H1 (cell line): ENCODE measurements around the gene LAYN. TPM values are rescaled to one million over a fixed set of nuclear protein-coding genes. Genes with fewer than 3 reads are reported as not detected.

ENCODE experiments used
- CTCF ChIA-PET: fragments of 300-600 bp; sonication (Branson Sonifier 250); formaldehyde crosslinking; loops from one replicate; lab custom pipeline; 2021; ENCODE audit not compliant: partially characterized antibody; lab: Charles Lee
- POLR2A ChIA-PET: fragments of 300-600 bp; sonication (Branson Sonifier 250); formaldehyde crosslinking; loops from one replicate; lab custom pipeline; 2021; ENCODE audit warnings: inconsistent platforms; ENCODE audit not compliant: partially characterized antibody; lab: Charles Lee
- DNase-seq, 2 experiments: peaks; one replicate each; pipeline versions ENCODE4 v3.0.0 to v3.0.0-alpha.2; 2010 to 2022; ENCODE audit warnings: low spot score in 2 of 2, low read depth in 1 of 2, mixed read lengths in 1 of 2
- FAIRE-seq: peaks from 2 replicates; lab custom pipeline; 2011; peaks lifted over from hg19 to GRCh38; lab: Jason Lieb, UNC
- H2AFZ ChIP-seq: 2 replicates; pipeline ENCODE4 v1.8.1; 2012; ENCODE audit warnings: low read length, inconsistent platforms
- H2AK5ac ChIP-seq: 2 replicates; pipeline ENCODE4 v1.6.1; 2013; ENCODE audit warnings: low read depth, low read length
- H2BK120ac ChIP-seq: replicated peaks from 2 replicates; pipeline ENCODE3; 2013; ENCODE audit warnings: low read depth, low read length, inconsistent platforms
- H2BK12ac ChIP-seq: 2 replicates; pipeline ENCODE4 v1.6.1; 2013; ENCODE audit warnings: low read depth, low read length
- H2BK15ac ChIP-seq: 2 replicates; pipeline ENCODE4 v1.6.1; 2013; ENCODE audit warnings: low read length
- H2BK20ac ChIP-seq: 2 replicates; pipeline ENCODE4 v1.6.1; 2013; ENCODE audit warnings: low read length
- H2BK5ac ChIP-seq: 2 replicates; pipeline ENCODE4 v1.6.1; 2013; ENCODE audit warnings: low read depth, low read length
- H3K14ac ChIP-seq: 2 replicates; pipeline ENCODE4 v1.6.1; 2013; ENCODE audit warnings: inconsistent platforms; ENCODE audit not compliant: insufficient read length
- H3K18ac ChIP-seq: 2 replicates; pipeline ENCODE4 v1.6.1; 2013; ENCODE audit warnings: low read length; ENCODE audit errors: extremely low read depth
- H3K23ac ChIP-seq: 2 replicates; pipeline ENCODE4 v1.6.1; 2013; ENCODE audit warnings: inconsistent platforms; ENCODE audit not compliant: insufficient read length
- H3K23me2 ChIP-seq: 2 replicates; pipeline ENCODE4 v1.6.1; 2013; ENCODE audit warnings: low read depth, low read length
- H3K27ac ChIP-seq: 2 replicates; pipeline ENCODE4 v1.6.1; 2011; ENCODE audit warnings: low read depth, low read length, inconsistent platforms
- H3K27me3 ChIP-seq, 4 experiments: replicated peaks in 1 of 4; 1 replicate in 1 of 4; 2 replicates in 3 of 4; pipeline versions ENCODE4 v1.6.1 to v1.8.1; 2011 to 2013; ENCODE audit warnings: low read length in 3 of 4, mild to moderate bottlenecking in 3 of 4, inconsistent platforms in 2 of 4, mixed read lengths in 2 of 4, moderate library complexity in 1 of 4; ENCODE audit not compliant: control insufficient read depth in 3 of 4, insufficient read depth in 3 of 4; ENCODE audit errors: extremely low read depth in 1 of 4
- H3K36me3 ChIP-seq, 4 experiments: 2 replicates each; pipeline versions ENCODE4 v1.6.1 to v1.8.1; 2011 to 2013; ENCODE audit warnings: mild to moderate bottlenecking in 4 of 4, low read length in 3 of 4, moderate library complexity in 2 of 4, control low read depth in 1 of 4, inconsistent platforms in 1 of 4; ENCODE audit not compliant: insufficient read depth in 4 of 4, control insufficient read depth in 2 of 4
- H3K4ac ChIP-seq: replicated peaks from 2 replicates; pipeline ENCODE3; 2013; ENCODE audit warnings: low read length, low read depth, mixed read lengths, inconsistent platforms; ENCODE audit not compliant: insufficient read length
- H3K4me1 ChIP-seq, 4 experiments: replicated peaks in 1 of 4; 1 replicate in 1 of 4; 2 replicates in 3 of 4; pipeline versions ENCODE4 v1.6.1 to v1.8.1; 2011 to 2013; ENCODE audit warnings: low read length in 3 of 4, inconsistent platforms in 2 of 4, mixed read lengths in 1 of 4; ENCODE audit not compliant: insufficient read depth in 4 of 4, control insufficient read depth in 3 of 4
- H3K4me2 ChIP-seq, 2 experiments: 2 replicates each; pipeline versions ENCODE4 v1.6.1 to v1.8.1; 2011 to 2013; ENCODE audit warnings: low read depth in 2 of 2, low read length in 2 of 2, control low read depth in 1 of 2, inconsistent platforms in 1 of 2, mild to moderate bottlenecking in 1 of 2; ENCODE audit not compliant: insufficient read depth in 1 of 2
- H3K4me3 ChIP-seq, 4 experiments: fragments of 200-600, 300-600 bp in 1 of 4; sonication (generic), shearing (Covaris generic), sonication (Bioruptor Twin) in 1 of 4; 2 replicates each; pipeline versions ENCODE4 v1.5.1 to v1.8.1; 2011 to 2016; ENCODE audit warnings: low read length in 4 of 4, low read depth in 3 of 4, control low read depth in 2 of 4, inconsistent platforms in 2 of 4, mild to moderate bottlenecking in 2 of 4, mixed read lengths in 1 of 4, moderate library complexity in 1 of 4; ENCODE audit not compliant: insufficient read depth in 2 of 4; ENCODE audit errors: extremely low read depth in 1 of 4
- H3K56ac ChIP-seq: replicated peaks from 2 replicates; pipeline ENCODE3; 2013; ENCODE audit warnings: low read depth, mild to moderate bottlenecking, mixed read lengths, low read length, inconsistent platforms; ENCODE audit not compliant: insufficient read length
- H3K79me1 ChIP-seq: 2 replicates; pipeline ENCODE4 v1.6.1; 2013; ENCODE audit warnings: low read depth, low read length, control low read depth
- H3K79me2 ChIP-seq, 2 experiments: 2 replicates each; pipeline versions ENCODE4 v1.6.1 to v1.8.1; 2012 to 2013; ENCODE audit warnings: low read length in 2 of 2, mild to moderate bottlenecking in 2 of 2, inconsistent platforms in 1 of 2; ENCODE audit not compliant: insufficient read depth in 2 of 2, control insufficient read depth in 1 of 2
- H3K9ac ChIP-seq, 4 experiments: replicated peaks in 1 of 4; 1 replicate in 1 of 4; 2 replicates in 3 of 4; pipeline versions ENCODE4 v1.6.1 to v1.8.1; 2011 to 2013; ENCODE audit warnings: low read depth in 3 of 4, low read length in 3 of 4, control low read depth in 2 of 4, mild to moderate bottlenecking in 2 of 4, moderate library complexity in 2 of 4, inconsistent platforms in 1 of 4; ENCODE audit errors: extremely low read depth in 1 of 4
- H3K9me3 ChIP-seq, 2 experiments: 2 replicates each; pipeline versions ENCODE4 v1.6.1 to v1.8.1; 2012 to 2013; ENCODE audit warnings: mild to moderate bottlenecking in 2 of 2, moderate library complexity in 2 of 2, control low read depth in 1 of 2, inconsistent platforms in 1 of 2, low read depth in 1 of 2, low read length in 1 of 2, mixed read lengths in 1 of 2; ENCODE audit not compliant: insufficient read depth in 2 of 2
- H4K20me1 ChIP-seq, 2 experiments: replicated peaks in 1 of 2; 2 replicates each; pipeline versions ENCODE3 to v1.8.1; 2011 to 2013; ENCODE audit warnings: inconsistent platforms in 2 of 2, low read length in 2 of 2, mild to moderate bottlenecking in 1 of 2; ENCODE audit not compliant: insufficient read depth in 2 of 2, control insufficient read depth in 1 of 2
- H4K5ac ChIP-seq: 2 replicates; pipeline ENCODE4 v1.6.1; 2013; ENCODE audit warnings: low read length, low read depth, mixed read lengths, inconsistent platforms; ENCODE audit not compliant: insufficient read length
- H4K8ac ChIP-seq: 2 replicates; pipeline ENCODE4 v1.8.0; 2013; ENCODE audit warnings: mild to moderate bottlenecking, moderate library complexity, low read length, inconsistent platforms; ENCODE audit not compliant: insufficient read depth; ENCODE audit errors: extremely low read depth
- H4K91ac ChIP-seq: replicated peaks from 2 replicates; pipeline ENCODE3; 2013; ENCODE audit warnings: low read length, mixed read lengths, inconsistent platforms; ENCODE audit not compliant: insufficient read length
- CREB1 ChIP-seq: IDR thresholded peaks from 2 replicates; pipeline ENCODE4 v1.6.1; 2012; ENCODE audit warnings: inconsistent platforms
- EP300 ChIP-seq, 2 experiments: IDR thresholded peaks; 1 replicate in 1 of 2; 2 replicates in 1 of 2; pipeline ENCODE4 v1.6.1; 2011 to 2012; ENCODE audit warnings: low read depth in 2 of 2, low read length in 2 of 2, mild to moderate bottlenecking in 2 of 2, borderline replicate concordance in 1 of 2, inconsistent platforms in 1 of 2, moderate library complexity in 1 of 2
- HDAC6 ChIP-seq: IDR thresholded peaks from one replicate; pipeline ENCODE4 v1.7.1; 2012; ENCODE audit warnings: low read depth, mild to moderate bottlenecking, inconsistent platforms, low read length, moderate library complexity
- NRF1 ChIP-seq: IDR thresholded peaks from 2 replicates; pipeline ENCODE4 v1.6.1; 2011; ENCODE audit warnings: mild to moderate bottlenecking, low read depth, low read length, improper control_type of control experiment
- POLR2A ChIP-seq, 2 experiments: IDR thresholded peaks; 1 replicate in 1 of 2; 2 replicates in 1 of 2; pipeline ENCODE4 v1.6.1; 2011; ENCODE audit warnings: low read depth in 2 of 2, low read length in 2 of 2, mild to moderate bottlenecking in 2 of 2; ENCODE audit errors: control extremely low read depth in 1 of 2
- RAD21 ChIP-seq, 2 experiments: IDR thresholded peaks in 1 of 2; conservative IDR thresholded peaks in 1 of 2; 2 replicates each; pipeline ENCODE4 v1.6.1; 2011; ENCODE audit warnings: low read depth in 2 of 2, low read length in 2 of 2, improper control_type of control experiment in 1 of 2, inconsistent platforms in 1 of 2, mild to moderate bottlenecking in 1 of 2, moderate library complexity in 1 of 2
- RXRA ChIP-seq: IDR thresholded peaks from 2 replicates; pipeline ENCODE4 v1.6.1; 2011; ENCODE audit warnings: low read depth, mild to moderate bottlenecking, low read length, moderate library complexity; ENCODE audit not compliant: insufficient read depth
- SIRT6 ChIP-seq: IDR thresholded peaks from one replicate; pipeline ENCODE4 v1.7.1; 2012; ENCODE audit warnings: low read length, inconsistent platforms
- SIX5 ChIP-seq: IDR thresholded peaks from 2 replicates; pipeline ENCODE4 v1.6.1; 2011; ENCODE audit warnings: mild to moderate bottlenecking, low read depth, low read length
- SP2 ChIP-seq: IDR thresholded peaks from 2 replicates; pipeline ENCODE4 v1.6.1; 2012; ENCODE audit warnings: mild to moderate bottlenecking, low read length, inconsistent platforms
- SRF ChIP-seq: IDR thresholded peaks from 2 replicates; pipeline ENCODE4 v1.6.1; 2011; ENCODE audit warnings: mild to moderate bottlenecking, low read depth, low read length, moderate library complexity
- SUZ12 ChIP-seq: fragments of 200-600 bp; sonication (generic); IDR thresholded peaks from 2 replicates; pipeline ENCODE4 v1.6.1; 2012; ENCODE audit warnings: mild to moderate bottlenecking, inconsistent platforms, low read length, moderate library complexity, mixed read lengths
- TCF12 ChIP-seq: IDR thresholded peaks from 2 replicates; pipeline ENCODE4 v1.6.1; 2011; ENCODE audit warnings: low read depth, mild to moderate bottlenecking, low read length
- TEAD4 ChIP-seq: IDR thresholded peaks from 2 replicates; pipeline ENCODE4 v1.6.1; 2012; ENCODE audit warnings: low read depth, low read length, inconsistent platforms, mixed read lengths
- WGBS, 2 experiments: shearing (Covaris generic) in 1 of 2; methylation state at CpG; one replicate each; pipeline versions ENCODE4 v1.1.6 to v1.1.7; 2013 to 2015; ENCODE audit warnings: low lambda C conversion rate in 2 of 2, mixed read lengths in 2 of 2, inconsistent platforms in 1 of 2, low coverage in 1 of 2, missing lambda C conversion rate in 1 of 2; ENCODE audit not compliant: insufficient replicate concordance in 2 of 2, insufficient coverage in 1 of 2, insufficient read length in 1 of 2; ENCODE audit errors: extremely low coverage in 1 of 2, missing lambda C conversion rate in 1 of 2; 5-methylcytosine and 5-hydroxymethylcytosine counted together
- polyA plus RNA-seq, 7 experiments: library from polyadenylated mRNA; depleted of rRNA in 3 of 7; stranded (reverse) in 5 of 7; unstranded in 2 of 7; fragments of >200 nt in 5 of 7; fragments of 200-250 nt in 2 of 7; gene quantifications; 1 replicate in 5 of 7; 2 replicates in 1 of 7; 4 replicates in 1 of 7; pipeline versions ENCODE4 v1.2.1 to v1.2.3, GENCODE V29; 2011 to 2013; ENCODE audit warnings: missing spikeins in 2 of 7, mixed read lengths in 2 of 7
- total RNA-seq: library from RNA; stranded (reverse); fragmentation: NEBNext Ultra II Directional; extraction: Animal tissue kit (Norgen Biotek cat#: 25700); gene quantifications from 2 replicates; pipeline ENCODE4 v1.2.1, GENCODE V29; 2021

LAYN gene
- total and polyA plus RNA-seq, 2 of the 8 experiments (the other 6 are each of a cell fraction or from before 2014, with no cell fraction given), result 4.2 to 9.3 TPM

GRCh38 chr11:111557425-111558111 is 17.0 kb downstream of the LAYN start:
- Histone ChIP-seq H4K5ac (no peak overlapping the region), H2BK12ac (no peak overlapping the region), H3K27ac (no peak overlapping the region), H3K4me3 (no peak overlapping the region), H4K20me1 (no peaks in the 10 kb centered on the region), H3K14ac (no peak overlapping the region), H3K9ac (no peak overlapping the region), H3K18ac (no peak overlapping the region), H3K4me1 (peaks cover 0 to 5% (median 4%) of the 10 kb centered on the region in 4 experiments; a peak in 4 of 7 replicates), H4K91ac (no peak overlapping the region), H2AK5ac (no peak overlapping the region), H3K9me3 (peaks cover 8% of the 10 kb centered on the region in 2 experiments; a peak in 3 of 4 replicates), H3K79me1 (no peaks in the 10 kb centered on the region), H3K23me2 (no peaks in the 10 kb centered on the region; the same call in 1 of the 2 replicates), H3K23ac (no peak overlapping the region), H2BK5ac (no peak overlapping the region), H3K79me2 (no peaks in the 10 kb centered on the region), H2BK15ac (no peak overlapping the region), H4K8ac (no peak overlapping the region), H2BK120ac (no peak overlapping the region), H3K27me3 (no peaks in the 10 kb centered on the region), H2AFZ (no peak overlapping the region), H3K4ac (no peak overlapping the region), H2BK20ac (no peak overlapping the region), H3K56ac (no peak overlapping the region), H3K4me2 (no peak overlapping the region), H3K36me3 (peaks cover 0 to 13% (median 6%) of the 10 kb centered on the region in 4 experiments; a peak in 3 of 8 replicates)
- DNase-seq, result no peak
- WGBS, 2 experiments, result 81% methylated on average over 5 of the region's 5 CpGs; no CpG with 5 or more reads in 1 of the 2 experiments
- CTCF ChIA-PET, result interaction anchor here (0.7 to 1.5 kb wide), 2 partner anchors 9 to 15 kb away, joined by 3 read pairs; no protein-coding TSS in a partner anchor
- POLR2A ChIA-PET, result no interaction called here
- no peak for FAIRE-seq
- TF ChIP-seq SP2, result no peak
- no peak for TF ChIP-seq RXRA
- no peak for TF ChIP-seq SIX5
- TF ChIP-seq RAD21 (IDR thresholded peaks at IDR 0.05 in 1 of 2, conservative IDR thresholded peaks at IDR 0.05 in 1 of 2; ENCODE audit: low read depth in 2 of 2, low read length in 2 of 2), result no peak
- TF ChIP-seq SIRT6, result no peak
- TF ChIP-seq SUZ12, result no peak
- no peak for TF ChIP-seq NRF1
- TF ChIP-seq SRF, result no peak
- TF ChIP-seq TEAD4, result no peak
- no peak for TF ChIP-seq POLR2A (IDR thresholded peaks at IDR 0.05; ENCODE audit: control extremely low read depth in 1 of 2, low read depth in 2 of 2, low read length in 2 of 2)
- TF ChIP-seq HDAC6, result no peak
- TF ChIP-seq CREB1, result no peak
- TF ChIP-seq EP300 (IDR thresholded peaks at IDR 0.05; ENCODE audit: borderline replicate concordance in 1 of 2, low read depth in 2 of 2, low read length in 2 of 2), result no peak
- no peak for TF ChIP-seq TCF12
